Neuronal stem cell (in vitro differentiated cells): ENCODE data around the gene CTNNA3.

Source experiments
- DNase-seq: peaks from one replicate; pipeline ENCODE4 v3.0.0-alpha.2; 2013; ENCODE audit warnings: low spot score
- H2AFZ ChIP-seq: one replicate; pipeline ENCODE4 v1.6.1; 2013; ENCODE audit warnings: mild to moderate bottlenecking, low read length, inconsistent platforms
- H2AK5ac ChIP-seq: 2 replicates; pipeline ENCODE4 v1.6.1; 2013; ENCODE audit warnings: low read depth, mild to moderate bottlenecking, inconsistent platforms, low read length, moderate library complexity, mixed read lengths
- H2BK120ac ChIP-seq: 2 replicates; pipeline ENCODE4 v1.6.1; 2013; ENCODE audit warnings: low read depth, mild to moderate bottlenecking, inconsistent platforms, low read length, moderate library complexity, mixed read lengths
- H2BK12ac ChIP-seq: one replicate; pipeline ENCODE4 v1.6.1; 2013; ENCODE audit warnings: low read length, inconsistent platforms
- H2BK15ac ChIP-seq: 2 replicates; pipeline ENCODE4 v1.6.1; 2013; ENCODE audit warnings: mild to moderate bottlenecking, low read length, inconsistent platforms, mixed read lengths
- H2BK5ac ChIP-seq: one replicate; pipeline ENCODE4 v1.6.1; 2013; ENCODE audit warnings: inconsistent platforms, mild to moderate bottlenecking, low read length, moderate library complexity
- H3K14ac ChIP-seq: one replicate; pipeline ENCODE4 v1.6.1; 2013; ENCODE audit warnings: low read length, inconsistent platforms
- H3K18ac ChIP-seq: 2 replicates; pipeline ENCODE4 v1.6.1; 2013; ENCODE audit warnings: low read length, inconsistent platforms
- H3K23ac ChIP-seq: 2 replicates; pipeline ENCODE4 v1.6.1; 2013; ENCODE audit warnings: low read depth, mild to moderate bottlenecking, mixed read lengths, low read length, inconsistent platforms; ENCODE audit not compliant: poor library complexity
- H3K27ac ChIP-seq: replicated peaks from 3 replicates; pipeline ENCODE4 v1.5.1; 2013; ENCODE audit warnings: low read length, inconsistent platforms
- H3K27me3 ChIP-seq, 3 experiments: 2 replicates each; pipeline ENCODE4 v1.6.1; 2013; ENCODE audit warnings: low read length in 3 of 3, mild to moderate bottlenecking in 2 of 3, inconsistent platforms in 1 of 3, low read depth in 1 of 3, mixed read lengths in 1 of 3, moderate library complexity in 1 of 3; ENCODE audit not compliant: control insufficient read depth in 3 of 3, insufficient read depth in 3 of 3
- H3K36me3 ChIP-seq, 2 donors: replicated peaks in 1 of 2; 2 replicates each; pipeline ENCODE4 v1.6.1; 2013; ENCODE audit warnings: low read length in 2 of 2; ENCODE audit not compliant: control insufficient read depth in 2 of 2, insufficient read depth in 2 of 2
- H3K4ac ChIP-seq: 2 replicates; pipeline ENCODE4 v1.6.1; 2013; ENCODE audit warnings: inconsistent platforms, mild to moderate bottlenecking, low read length, moderate library complexity
- H3K4me1 ChIP-seq, 2 donors: 1 replicate in 1 of 2; 2 replicates in 1 of 2; pipeline ENCODE4 v1.6.1; 2013; ENCODE audit warnings: low read length in 2 of 2, low read depth in 1 of 2; ENCODE audit not compliant: control insufficient read depth in 2 of 2, insufficient read depth in 1 of 2
- H3K4me2 ChIP-seq: one replicate; pipeline ENCODE4 v1.6.1; 2013; ENCODE audit warnings: mild to moderate bottlenecking, low read length, inconsistent platforms; ENCODE audit not compliant: insufficient read depth, poor library complexity, severe bottlenecking
- H3K4me3 ChIP-seq, 2 donors: 2 replicates each; pipeline ENCODE4 v1.5.1; 2013; ENCODE audit warnings: low read length in 2 of 2, mild to moderate bottlenecking in 2 of 2, inconsistent platforms in 1 of 2, moderate library complexity in 1 of 2
- H3K79me1 ChIP-seq: one replicate; pipeline ENCODE4 v1.6.1; 2013; ENCODE audit warnings: low read depth, mild to moderate bottlenecking, inconsistent platforms, low read length, moderate library complexity
- H3K9ac ChIP-seq: one replicate; pipeline ENCODE4 v1.6.1; 2013; ENCODE audit warnings: mild to moderate bottlenecking, low read depth, low read length, inconsistent platforms; ENCODE audit not compliant: poor library complexity
- H3K9me3 ChIP-seq, 2 donors: replicated peaks in 1 of 2; 2 replicates each; pipeline versions ENCODE3 to v1.6.1; 2013; ENCODE audit warnings: low read length in 2 of 2, mild to moderate bottlenecking in 2 of 2, inconsistent platforms in 1 of 2, low read depth in 1 of 2, mixed read lengths in 1 of 2, moderate library complexity in 1 of 2; ENCODE audit not compliant: control insufficient read depth in 2 of 2, insufficient read depth in 1 of 2
- H4K8ac ChIP-seq: one replicate; pipeline ENCODE4 v1.6.1; 2013; ENCODE audit warnings: low read depth, mild to moderate bottlenecking, inconsistent platforms, low read length, moderate library complexity
- H4K91ac ChIP-seq: one replicate; pipeline ENCODE4 v1.6.1; 2013; ENCODE audit warnings: low read length, low read depth, mild to moderate bottlenecking, inconsistent platforms; ENCODE audit not compliant: poor library complexity
- WGBS, 2 donors: extraction: QIAGEN DNeasy Blood & Tissue Kit; methylation state at CpG; one replicate each; pipeline ENCODE4 v1.1.7; 2013; ENCODE audit warnings: missing lambda C conversion rate in 2 of 2, mixed read lengths in 1 of 2; ENCODE audit not compliant: insufficient read length in 2 of 2, insufficient replicate concordance in 1 of 2; ENCODE audit errors: extremely low coverage in 2 of 2; 5-methylcytosine and 5-hydroxymethylcytosine counted together

Gene CTNNA3

DNA sequence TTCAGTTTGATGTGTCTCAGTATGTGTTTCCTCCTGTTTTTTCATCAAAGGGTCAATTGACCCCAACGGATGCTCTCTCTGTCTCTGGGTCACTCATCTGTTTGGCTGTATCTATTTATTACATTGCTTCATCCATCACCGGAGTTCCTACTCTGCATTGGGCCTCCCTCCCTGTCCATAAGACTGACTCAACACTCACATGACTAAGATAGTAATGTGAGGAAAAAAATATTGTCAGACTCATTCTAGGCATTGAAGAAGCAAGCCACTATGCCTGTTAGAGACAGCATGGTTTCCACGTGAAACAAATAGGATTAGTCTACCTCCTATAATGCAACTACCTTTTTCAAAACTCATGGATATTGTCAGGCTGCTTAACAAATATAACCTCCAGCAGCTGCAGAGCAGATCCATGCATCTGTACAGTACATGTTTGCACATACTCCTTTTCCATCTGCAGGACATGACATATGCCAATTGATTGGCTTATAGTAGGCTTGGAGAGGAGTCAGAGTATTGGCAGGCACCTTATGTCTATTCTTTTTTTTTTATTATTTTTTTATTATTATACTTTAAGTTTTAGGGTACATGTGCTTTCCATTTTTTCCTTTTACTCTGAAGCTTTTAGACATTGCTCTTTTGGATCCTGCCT is 495.0 kb downstream of the CTNNA3 start:
- no peak overlapping the region for H2AFZ ChIP-seq
- no peak overlapping the region for H3K4me3 ChIP-seq
- WGBS, 2 donors: no CpG with 5 or more reads among the region's 3 CpGs
- H3K9me3 ChIP-seq: no peaks in the 10 kb centered on the region
- no peak overlapping the region for H2BK12ac ChIP-seq
- no peak overlapping the region for H3K9ac ChIP-seq
- H3K27me3 ChIP-seq: no peaks in the 10 kb centered on the region
- no peak overlapping the region for H2AK5ac ChIP-seq
- no peak overlapping the region for H4K8ac ChIP-seq
- no peak overlapping the region for H3K14ac ChIP-seq
- H3K4me2 ChIP-seq: no peak overlapping the region
- no peak overlapping the region for H3K23ac ChIP-seq
- no peak overlapping the region for H3K4ac ChIP-seq
- H3K4me1 ChIP-seq: no peaks in the 10 kb centered on the region
- no peak overlapping the region for H4K91ac ChIP-seq
- H2BK5ac ChIP-seq: no peak overlapping the region
- H3K27ac ChIP-seq: no peak overlapping the region
- DNase-seq: no peak
- no peak overlapping the region for H2BK120ac ChIP-seq
- H3K18ac ChIP-seq: no peak overlapping the region
- H3K79me1 ChIP-seq: no peaks in the 10 kb centered on the region
- H3K36me3 ChIP-seq: no peaks in the 10 kb centered on the region
- H2BK15ac ChIP-seq: no peak overlapping the region

DNA sequence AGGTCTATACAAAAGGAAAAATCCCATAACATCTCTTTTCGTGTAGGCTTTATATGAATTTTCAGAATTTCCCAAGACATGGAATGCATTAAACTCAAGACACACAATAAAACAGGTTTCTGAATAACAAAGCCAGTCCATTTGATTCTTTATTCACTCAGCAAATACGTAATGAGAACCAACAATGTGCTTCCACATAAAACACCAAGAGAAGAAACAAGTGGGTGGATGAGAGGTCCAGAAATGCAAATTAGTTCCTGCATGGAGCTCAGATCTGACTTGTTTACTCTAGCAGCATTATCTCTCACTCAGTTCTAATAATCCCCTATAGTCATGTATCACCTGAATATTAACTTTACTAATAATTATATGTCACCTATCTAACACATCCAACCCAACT is 520.6 kb downstream of the CTNNA3 start:
- Histone ChIP-seq H3K79me1 (no peaks in the 10 kb centered on the region), H4K8ac (no peak overlapping the region), H3K23ac (no peak overlapping the region), H3K14ac (no peak overlapping the region), H3K36me3 (no peaks in the 10 kb centered on the region), H3K27me3 (no peaks in the 10 kb centered on the region), H2AK5ac (no peak overlapping the region), H3K4ac (no peak overlapping the region), H3K27ac (no peak overlapping the region), H2BK12ac (no peak overlapping the region), H3K4me1 (no peaks in the 10 kb centered on the region), H2AFZ (no peak overlapping the region), H2BK5ac (no peak overlapping the region), H3K4me3 (no peak overlapping the region), H2BK120ac (no peak overlapping the region), H3K18ac (no peak overlapping the region), H3K4me2 (no peak overlapping the region), H2BK15ac (no peak overlapping the region), H3K9ac (no peak overlapping the region), H3K9me3 (no peaks in the 10 kb centered on the region), H4K91ac (no peak overlapping the region)
- no peak for DNase-seq
- WGBS, 2 donors: no CpG with 5 or more reads among the region's 2 CpGs

DNA sequence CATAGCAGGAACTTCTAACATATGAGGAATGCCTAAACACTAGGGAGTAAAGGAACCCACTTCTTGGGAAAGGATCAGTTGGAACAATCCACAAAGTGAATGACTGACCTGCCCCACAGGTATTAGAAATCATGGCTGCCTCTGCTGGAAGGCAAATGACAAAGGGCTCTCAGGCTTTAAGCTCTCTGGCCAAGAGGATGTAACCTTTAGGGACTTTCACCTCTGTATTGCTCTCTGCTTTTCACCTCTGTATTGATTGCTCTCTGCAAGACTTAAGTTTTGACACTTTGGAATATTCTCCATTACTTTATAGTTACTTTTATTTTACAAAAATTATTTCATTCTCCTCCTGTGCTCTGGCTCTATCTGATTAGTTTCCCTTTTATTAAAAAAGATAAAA is 522.2 kb downstream of the CTNNA3 start:
- peaks cover 0 to 6% of the 10 kb centered on the region in 2 donors for H3K9me3 ChIP-seq
- H2BK12ac ChIP-seq: no peak overlapping the region
- H2BK120ac ChIP-seq: no peak overlapping the region
- H2BK5ac ChIP-seq: no peak overlapping the region
- no peaks in the 10 kb centered on the region for H3K27me3 ChIP-seq
- H3K9ac ChIP-seq: no peak overlapping the region
- no peak overlapping the region for H2BK15ac ChIP-seq
- no peak for DNase-seq
- no peak overlapping the region for H4K8ac ChIP-seq
- no peaks in the 10 kb centered on the region for H3K79me1 ChIP-seq
- H3K4ac ChIP-seq: no peak overlapping the region
- H2AFZ ChIP-seq: no peak overlapping the region
- H3K23ac ChIP-seq: no peak overlapping the region
- no peak overlapping the region for H2AK5ac ChIP-seq
- H3K4me2 ChIP-seq: no peak overlapping the region
- no peak overlapping the region for H3K14ac ChIP-seq
- H3K18ac ChIP-seq: no peak overlapping the region
- no peaks in the 10 kb centered on the region for H3K4me1 ChIP-seq
- no peak overlapping the region for H3K4me3 ChIP-seq
- H4K91ac ChIP-seq: no peak overlapping the region
- no peak overlapping the region for H3K27ac ChIP-seq
- H3K36me3 ChIP-seq: no peaks in the 10 kb centered on the region

DNA sequence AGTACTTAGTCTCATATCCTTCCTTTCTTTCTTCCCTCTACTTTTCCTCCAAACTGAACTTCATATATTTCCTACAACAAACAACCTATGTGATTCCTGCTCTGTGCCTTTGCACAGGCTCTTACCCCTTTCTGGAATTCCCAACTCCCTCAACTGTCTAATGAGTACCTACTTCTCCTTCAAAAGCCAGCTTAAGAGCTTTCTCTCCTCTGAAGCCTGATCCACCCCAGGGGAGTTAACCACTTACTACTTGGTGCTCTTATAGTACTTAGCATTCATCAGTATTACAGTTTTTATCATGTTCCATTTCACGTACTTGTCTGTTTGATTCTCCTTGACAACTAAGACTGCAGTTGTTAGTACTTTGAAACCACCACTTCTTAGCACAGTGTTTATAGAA is 524.0 kb downstream of the CTNNA3 start:
- Histone ChIP-seq H3K9ac (no peak overlapping the region), H3K4me2 (no peak overlapping the region), H2BK120ac (no peak overlapping the region), H2AK5ac (no peak overlapping the region), H3K18ac (no peak overlapping the region), H3K36me3 (no peaks in the 10 kb centered on the region), H3K4ac (no peak overlapping the region), H3K9me3 (peaks cover 0 to 9% of the 10 kb centered on the region in 2 donors), H4K91ac (no peak overlapping the region), H3K79me1 (no peaks in the 10 kb centered on the region), H2BK5ac (no peak overlapping the region), H2BK15ac (no peak overlapping the region), H3K27ac (no peak overlapping the region), H2BK12ac (no peak overlapping the region), H3K27me3 (no peaks in the 10 kb centered on the region), H3K23ac (no peak overlapping the region), H3K14ac (no peak overlapping the region), H3K4me3 (no peak overlapping the region), H3K4me1 (no peaks in the 10 kb centered on the region), H4K8ac (no peak overlapping the region), H2AFZ (no peak overlapping the region)
- WGBS, 2 donors: no CpG with 5 or more reads among the region's 1 CpG
- no peak for DNase-seq
